ENCODE results near the gene AQP12A. TPM values are rescaled to one million over a fixed set of nuclear protein-coding genes. Genes with fewer than 3 reads are reported as not detected.
"Not testable (repeated sequence)": the region's sequence is repeated elsewhere in the genome, so short reads cannot be mapped to it uniquely, and the experiment has no call there.

Gene AQP12A
- total RNA-seq, result 100 to 1,000 TPM in 1 of 2 donors, 10 to 100 TPM in 1; 29.6 to 130 TPM

GRCh38 chr2:240691631-240692420 lies at the start of gene AQP12A:
AQP12A (plus strand) TSS chr2:240691866; CDS start chr2:240691914, 48 bp downstream.
- H3K9me3 ChIP-seq; H3K27me3 ChIP-seq; H3K4me3 ChIP-seq; H3K36me3 ChIP-seq (replicated peaks in 1 of 2; ENCODE audit: insufficient read depth in 1 of 2, low read depth in 2 of 2); intact Hi-C loops (cut with DNase I): not testable (repeated sequence)
- peak; percentile 75 to 90 (median 84) for DNase-seq
- ATAC-seq, result peak; percentile 83
- Histone ChIP-seq H3K27ac (peak within 1 kb of the TSS in 3 of 4 donors; percentile 84 to 89 (median 89)), H3K4me1 (peaks cover 25% of the 10 kb centered on the region)
- TF ChIP-seq POLR2A (IDR thresholded peaks at IDR 0.05), result peak in 1 of 3 donors; percentile 32
- TF ChIP-seq, protein P1, sequence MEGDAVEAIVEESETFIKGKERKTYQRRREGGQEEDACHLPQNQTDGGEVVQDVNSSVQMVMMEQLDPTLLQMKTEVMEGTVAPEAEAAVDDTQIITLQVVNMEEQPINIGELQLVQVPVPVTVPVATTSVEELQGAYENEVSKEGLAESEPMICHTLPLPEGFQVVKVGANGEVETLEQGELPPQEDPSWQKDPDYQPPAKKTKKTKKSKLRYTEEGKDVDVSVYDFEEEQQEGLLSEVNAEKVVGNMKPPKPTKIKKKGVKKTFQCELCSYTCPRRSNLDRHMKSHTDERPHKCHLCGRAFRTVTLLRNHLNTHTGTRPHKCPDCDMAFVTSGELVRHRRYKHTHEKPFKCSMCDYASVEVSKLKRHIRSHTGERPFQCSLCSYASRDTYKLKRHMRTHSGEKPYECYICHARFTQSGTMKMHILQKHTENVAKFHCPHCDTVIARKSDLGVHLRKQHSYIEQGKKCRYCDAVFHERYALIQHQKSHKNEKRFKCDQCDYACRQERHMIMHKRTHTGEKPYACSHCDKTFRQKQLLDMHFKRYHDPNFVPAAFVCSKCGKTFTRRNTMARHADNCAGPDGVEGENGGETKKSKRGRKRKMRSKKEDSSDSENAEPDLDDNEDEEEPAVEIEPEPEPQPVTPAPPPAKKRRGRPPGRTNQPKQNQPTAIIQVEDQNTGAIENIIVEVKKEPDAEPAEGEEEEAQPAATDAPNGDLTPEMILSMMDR (IDR thresholded peaks at IDR 0.05), result peak in 1 of 7 experiments; percentile 7
- 43% methylated on average over 15 to 23 of the region's 37 CpGs for WGBS, 2 donors

- DNase-seq, result peak in 1 of 4 donors; percentile 8
- Histone ChIP-seq H3K9me3 (no peaks in the 10 kb centered on the region), H3K4me3 (no peak overlapping the region), H3K27me3 (no peaks in the 10 kb centered on the region), H3K36me3 (replicated peaks in 1 of 2; ENCODE audit: insufficient read depth in 1 of 2, low read depth in 2 of 2) (no peaks in the 10 kb centered on the region), H3K4me1 (no peaks in the 10 kb centered on the region), H3K27ac (no peak overlapping the region)
- no peak for TF ChIP-seq POLR2A (IDR thresholded peaks at IDR 0.05)
- TF ChIP-seq, protein P1 (IDR thresholded peaks at IDR 0.05), result no peak
- 79 to 87% methylated on average over 20 to 25 of the region's 36 CpGs for WGBS, 2 donors
- intact Hi-C loops (cut with DNase I), result no loop called here
- ATAC-seq, result no peak
Measured at GRCh38 chr2:240642061-240642805, 49.4 kb upstream of the AQP12A start.

GRCh38 chr2:240642806-240643092 lies 48.9 kb upstream of the AQP12A start:
- Histone ChIP-seq H3K27ac (no peak overlapping the region), H3K4me1 (no peaks in the 10 kb centered on the region), H3K9me3 (no peaks in the 10 kb centered on the region), H3K4me3 (no peak overlapping the region), H3K36me3 (replicated peaks in 1 of 2; ENCODE audit: insufficient read depth in 1 of 2, low read depth in 2 of 2) (no peaks in the 10 kb centered on the region), H3K27me3 (no peaks in the 10 kb centered on the region)
- ATAC-seq (no peak), DNase-seq (no peak)
- intact Hi-C loops (cut with DNase I), result no loop called here
- WGBS, 2 donors, result 75% methylated on average over 11 of the region's 11 CpGs; no CpG with 5 or more reads in 1 of the 2 donors
- no peak for TF ChIP-seq POLR2A (IDR thresholded peaks at IDR 0.05)
- TF ChIP-seq, protein P1 (IDR thresholded peaks at IDR 0.05), result no peak

GRCh38 chr2:240643093-240643810 lies 48.4 kb upstream of the AQP12A start:
- TF ChIP-seq, protein P1 (IDR thresholded peaks at IDR 0.05), result no peak
- no peak for ATAC-seq
- H3K4me3 ChIP-seq, result no peak overlapping the region
- H3K27ac ChIP-seq, result no peak overlapping the region
- intact Hi-C loops (cut with DNase I), result no loop called here
- no peaks in the 10 kb centered on the region for H3K9me3 ChIP-seq
- H3K4me1 ChIP-seq, result no peaks in the 10 kb centered on the region
- WGBS, 2 donors, result 54 to 70% methylated on average over 9 to 13 of the region's 13 CpGs
- no peaks in the 10 kb centered on the region for H3K36me3 ChIP-seq (replicated peaks in 1 of 2; ENCODE audit: insufficient read depth in 1 of 2, low read depth in 2 of 2)
- DNase-seq, result peak in 1 of 4 donors; percentile 8
- H3K27me3 ChIP-seq, result peaks cover 0 to 2% of the 10 kb centered on the region in 2 donors

Measured in body of pancreas (tissue), 4 donors.